HAP-1 (cell line): ENCODE measurements around the gene TBC1D22A.
"Not testable (repeated sequence)": the region's sequence is repeated elsewhere in the genome, so short reads cannot be mapped to it uniquely, and the experiment has no call there.

Experiments used
- DNase-seq, 2 experiments: peaks; one replicate each; pipeline ENCODE4 v3.0.0-alpha.2; 2016 to 2020; ENCODE audit warnings: low spot score in 2 of 2
- H3K27me3 ChIP-seq: fragments of 250-450 bp; sonication (Bioruptor Pico); 2 replicates; pipeline ENCODE4 v1.5.1; 2020; ENCODE audit warnings: low read depth, mild to moderate bottlenecking, moderate library complexity
- H3K36me3 ChIP-seq: fragments of 250-450 bp; sonication (Bioruptor Pico); replicated peaks from 2 replicates; pipeline ENCODE4 v1.5.1; 2020; ENCODE audit warnings: mild to moderate bottlenecking
- H3K4me1 ChIP-seq: fragments of 250-450 bp; sonication (Bioruptor Pico); 2 replicates; pipeline ENCODE4 v1.5.1; 2020; ENCODE audit warnings: mild to moderate bottlenecking
- H3K4me3 ChIP-seq: fragments of 250-450 bp; sonication (Bioruptor Pico); 2 replicates; pipeline ENCODE4 v1.5.1; 2020; ENCODE audit warnings: mild to moderate bottlenecking, moderate library complexity
- H3K9me3 ChIP-seq: fragments of 250-450 bp; sonication (Bioruptor Pico); 2 replicates; pipeline ENCODE4 v1.5.1; 2020; ENCODE audit warnings: mild to moderate bottlenecking, moderate library complexity
- in situ Hi-C: fragments of 300-500 bp; cut with MboI; formaldehyde crosslinking; loops from 3 replicates; pipeline ENCODE4 v1.14.3; 2020; ENCODE audit warnings: low sequenced_read_pairs, inconsistent platforms, mixed read lengths

The TBC1D22A gene

DNA sequence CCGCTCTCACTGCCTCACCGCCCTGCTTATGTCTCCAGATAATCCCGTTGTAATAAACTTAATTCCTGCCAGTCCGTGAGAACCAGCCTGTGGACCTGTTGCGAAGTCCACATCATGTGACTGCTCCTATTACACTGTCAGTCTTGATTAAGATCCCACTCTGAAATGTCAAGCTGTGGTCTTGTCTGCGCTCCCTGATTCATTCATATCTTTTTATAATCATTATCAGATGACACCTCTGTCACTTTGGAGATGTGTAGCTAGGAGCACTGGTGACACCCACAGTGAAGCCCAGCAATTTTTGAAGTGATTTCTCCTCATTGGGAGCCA lies 377.3 kb downstream of the TBC1D22A start:
- no peaks in the 10 kb centered on the region for H3K4me1 ChIP-seq
- H3K36me3 ChIP-seq = no peaks in the 10 kb centered on the region
- in situ Hi-C loops = no loop called here
- no peaks in the 10 kb centered on the region for H3K9me3 ChIP-seq
- DNase-seq = no peak
- H3K4me3 ChIP-seq = no peak overlapping the region
- H3K27me3 ChIP-seq = no peaks in the 10 kb centered on the region

GRCh38 chr22:47140975-47141374 lies 378.5 kb downstream of the TBC1D22A start:
- DNase-seq, H3K4me3 ChIP-seq, H3K27me3 ChIP-seq, H3K9me3 ChIP-seq, H3K4me1 ChIP-seq, in situ Hi-C loops, H3K36me3 ChIP-seq: not testable (repeated sequence)

GRCh38 chr22:47142427-47143046 lies 380.1 kb downstream of the TBC1D22A start:
- no peaks in the 10 kb centered on the region for H3K4me1 ChIP-seq
- in situ Hi-C loops = no loop called here
- no peaks in the 10 kb centered on the region for H3K27me3 ChIP-seq
- H3K9me3 ChIP-seq = no peaks in the 10 kb centered on the region
- no peak overlapping the region for H3K4me3 ChIP-seq
- no peak for DNase-seq
- H3K36me3 ChIP-seq = no peaks in the 10 kb centered on the region

- in situ Hi-C loops = no loop called here
- Histone ChIP-seq H3K4me3 (no peak overlapping the region), H3K27me3 (no peaks in the 10 kb centered on the region), H3K4me1 (no peaks in the 10 kb centered on the region), H3K36me3 (no peaks in the 10 kb centered on the region), H3K9me3 (no peaks in the 10 kb centered on the region)
- DNase-seq = no peak
These were observed 380.9 kb downstream of the TBC1D22A start for GRCh38 chr22:47143249-47143938.

- H3K9me3 ChIP-seq = no peaks in the 10 kb centered on the region
- H3K27me3 ChIP-seq = no peaks in the 10 kb centered on the region
- H3K4me1 ChIP-seq = no peaks in the 10 kb centered on the region
- in situ Hi-C loops = no loop called here
- no peak overlapping the region for H3K4me3 ChIP-seq
- H3K36me3 ChIP-seq = no peaks in the 10 kb centered on the region
- no peak for DNase-seq
These were observed 381.8 kb downstream of the TBC1D22A start for GRCh38 chr22:47144076-47144765.

DNA sequence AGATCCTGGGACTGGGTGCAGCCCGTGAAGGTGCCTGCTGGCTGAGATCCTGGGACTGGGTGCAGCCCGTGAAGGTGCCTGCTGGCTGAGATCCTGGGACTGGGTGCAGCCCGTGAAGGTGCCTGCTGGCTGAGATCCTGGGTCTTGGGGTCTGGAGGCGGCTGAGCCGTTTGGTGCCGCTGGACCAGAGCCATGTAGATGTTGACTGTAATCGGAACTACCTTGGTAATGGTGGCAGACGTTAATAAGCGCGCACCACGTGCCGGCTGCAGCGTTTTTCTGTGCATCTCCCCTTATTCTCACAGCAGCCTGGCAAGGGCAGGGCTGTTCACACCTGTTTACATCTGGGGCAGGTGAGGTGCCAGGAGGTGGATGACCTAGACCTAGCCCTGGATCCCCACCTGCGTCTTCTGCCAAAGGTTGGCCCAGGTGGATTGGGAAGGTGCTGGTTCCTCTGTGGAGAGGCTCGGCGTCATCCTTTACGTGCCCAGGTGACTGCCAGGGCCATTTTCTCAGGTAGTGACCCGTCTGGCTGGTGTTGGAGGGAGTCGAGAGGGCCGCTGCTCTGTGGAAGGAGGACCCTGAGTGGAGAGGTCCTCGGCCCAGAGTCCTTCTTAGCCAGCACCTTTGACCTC lies 382.5 kb downstream of the TBC1D22A start:
- no peaks in the 10 kb centered on the region for H3K36me3 ChIP-seq
- DNase-seq = no peak
- no peaks in the 10 kb centered on the region for H3K4me1 ChIP-seq
- H3K9me3 ChIP-seq = no peaks in the 10 kb centered on the region
- H3K4me3 ChIP-seq = no peak overlapping the region
- no peaks in the 10 kb centered on the region for H3K27me3 ChIP-seq
- in situ Hi-C loops = no loop called here

GRCh38 chr22:47145883-47146282 lies 383.4 kb downstream of the TBC1D22A start:
- in situ Hi-C loops = no loop called here
- Histone ChIP-seq H3K36me3 (no peaks in the 10 kb centered on the region), H3K27me3 (no peaks in the 10 kb centered on the region), H3K9me3 (no peaks in the 10 kb centered on the region), H3K4me3 (no peak overlapping the region), H3K4me1 (no peaks in the 10 kb centered on the region)
- DNase-seq = no peak

DNA sequence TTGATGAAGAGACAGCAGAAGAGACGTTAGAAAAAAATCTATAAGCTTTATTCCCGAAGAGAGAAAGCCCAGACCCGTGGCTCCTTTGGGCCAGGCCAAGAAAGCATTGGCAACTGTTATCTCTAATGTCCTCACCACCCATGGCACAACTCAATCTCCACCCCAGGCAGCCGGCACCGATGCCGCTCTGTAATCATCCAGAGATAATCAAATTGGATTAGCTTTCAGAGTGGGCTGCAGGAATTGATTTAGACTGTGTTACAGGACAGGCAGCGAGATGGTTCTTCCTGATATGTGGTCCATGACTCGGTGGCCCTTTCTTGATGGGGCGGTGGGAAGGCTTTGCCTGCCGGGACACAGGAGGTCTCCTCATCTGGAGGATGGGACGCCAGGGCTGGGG lies 383.9 kb downstream of the TBC1D22A start:
- DNase-seq = no peak

DNA sequence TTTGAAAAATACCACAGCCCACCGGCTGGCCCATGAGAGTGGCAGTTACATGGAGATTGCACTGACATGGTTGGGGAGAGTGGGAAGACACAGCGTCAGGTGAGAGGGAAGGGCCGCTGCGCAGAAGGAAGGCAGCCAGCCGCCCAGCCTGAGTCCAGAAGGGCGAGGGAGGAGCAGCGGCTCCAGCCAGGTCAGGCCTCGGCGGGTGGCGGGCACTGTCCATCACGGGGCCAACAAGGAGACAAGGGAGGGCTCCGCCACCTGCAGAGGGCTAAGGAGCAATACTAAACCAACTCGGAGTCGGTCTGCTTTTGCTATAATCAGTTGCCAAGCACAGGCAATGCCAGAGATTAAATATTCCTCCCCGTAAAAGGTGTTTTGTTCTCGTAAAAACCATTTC lies 384.5 kb downstream of the TBC1D22A start:
- Histone ChIP-seq H3K9me3 (no peaks in the 10 kb centered on the region), H3K4me3 (no peak overlapping the region), H3K4me1 (no peaks in the 10 kb centered on the region), H3K36me3 (no peaks in the 10 kb centered on the region), H3K27me3 (no peaks in the 10 kb centered on the region)
- no peak for DNase-seq
- in situ Hi-C loops = no loop called here

More for the DNA sequence above, 383.9 kb downstream of the TBC1D22A start:
- Histone ChIP-seq H3K36me3 (no peaks in the 10 kb centered on the region), H3K9me3 (no peaks in the 10 kb centered on the region), H3K27me3 (no peaks in the 10 kb centered on the region), H3K4me1 (no peaks in the 10 kb centered on the region), H3K4me3 (no peak overlapping the region)
- in situ Hi-C loops = no loop called here

DNA sequence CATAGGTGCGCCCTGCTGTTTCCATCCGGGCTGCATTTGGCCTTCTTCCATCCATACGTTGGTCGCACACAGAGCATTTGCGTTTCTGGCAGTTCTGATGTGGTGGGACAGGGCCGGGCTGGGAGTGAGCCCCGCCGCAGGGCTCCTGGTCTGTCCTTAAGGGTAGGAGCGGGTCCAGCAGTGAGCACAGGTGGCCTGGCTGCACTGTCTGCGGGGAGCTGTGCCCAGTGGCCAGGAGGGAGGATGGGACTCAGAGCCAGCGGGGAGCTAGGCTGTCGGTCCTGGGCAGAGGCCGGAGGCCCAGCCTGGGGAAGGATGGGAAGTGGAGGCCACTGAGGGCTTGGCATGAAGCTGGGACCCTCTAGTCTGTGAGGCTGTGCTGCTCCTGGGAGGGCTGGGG lies 385.1 kb downstream of the TBC1D22A start:
- H3K27me3 ChIP-seq = no peaks in the 10 kb centered on the region
- no peak overlapping the region for H3K4me3 ChIP-seq
- DNase-seq = no peak
- no peaks in the 10 kb centered on the region for H3K9me3 ChIP-seq
- in situ Hi-C loops = no loop called here
- no peaks in the 10 kb centered on the region for H3K4me1 ChIP-seq
- H3K36me3 ChIP-seq = no peaks in the 10 kb centered on the region

GRCh38 chr22:47148510-47148909 lies 386.1 kb downstream of the TBC1D22A start:
- in situ Hi-C loops = no loop called here
- Histone ChIP-seq H3K4me1 (no peaks in the 10 kb centered on the region), H3K4me3 (no peak overlapping the region), H3K36me3 (no peaks in the 10 kb centered on the region), H3K27me3 (no peaks in the 10 kb centered on the region), H3K9me3 (no peaks in the 10 kb centered on the region)
- no peak for DNase-seq

DNA sequence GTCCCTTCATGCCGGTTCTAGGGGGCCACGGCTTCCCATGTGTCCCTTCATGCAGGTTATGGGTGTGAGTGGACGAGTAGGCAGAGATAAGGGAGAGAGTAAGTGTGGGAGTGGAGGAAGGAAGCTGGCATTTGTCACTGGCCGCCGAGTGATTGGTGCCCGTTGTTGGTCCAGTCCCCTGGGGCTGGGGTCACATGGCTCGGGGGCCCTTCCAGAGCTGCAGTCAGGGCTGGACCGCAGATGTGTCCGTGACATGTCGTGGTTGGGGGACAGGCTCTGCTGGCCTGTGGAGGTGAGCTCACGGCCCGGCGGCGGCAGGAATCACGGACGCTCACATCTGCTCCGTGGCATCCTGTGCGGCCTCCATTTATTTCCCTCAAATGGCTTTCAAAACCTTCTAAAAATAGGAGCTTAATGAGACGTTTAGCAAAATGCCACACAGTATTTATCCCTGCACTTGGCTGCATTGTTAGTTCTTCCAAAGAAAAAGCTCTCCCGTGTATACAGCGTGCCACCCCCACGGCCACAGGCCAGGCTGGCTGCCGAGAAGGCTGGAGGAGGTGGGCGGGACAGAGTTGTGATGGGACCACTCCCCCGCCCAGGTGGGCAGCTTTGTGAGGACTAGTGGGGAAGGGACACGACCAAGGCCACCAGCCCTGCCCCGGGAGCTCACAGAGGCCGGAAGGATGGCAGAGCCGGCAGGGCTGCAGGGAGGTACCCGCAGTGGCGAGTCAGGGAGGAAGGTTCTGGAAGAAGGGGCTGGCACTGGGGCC lies 386.7 kb downstream of the TBC1D22A start:
- no peak for DNase-seq
- H3K4me1 ChIP-seq = no peaks in the 10 kb centered on the region
- H3K9me3 ChIP-seq = no peaks in the 10 kb centered on the region
- in situ Hi-C loops = no loop called here
- H3K27me3 ChIP-seq = no peaks in the 10 kb centered on the region
- H3K36me3 ChIP-seq = no peaks in the 10 kb centered on the region
- no peak overlapping the region for H3K4me3 ChIP-seq

GRCh38 chr22:47149976-47150375 lies 387.5 kb downstream of the TBC1D22A start:
- Histone ChIP-seq H3K9me3 (no peaks in the 10 kb centered on the region), H3K27me3 (no peaks in the 10 kb centered on the region), H3K4me1 (no peaks in the 10 kb centered on the region), H3K4me3 (no peak overlapping the region), H3K36me3 (no peaks in the 10 kb centered on the region)
- no peak for DNase-seq
- in situ Hi-C loops = no loop called here
